WTC11 (cell line): Measurements from ENCODE around the gene SLC25A48. TPM values are rescaled to one million over a fixed set of nuclear protein-coding genes. Genes with fewer than 3 reads are reported as not detected.

Source experiments
- ATAC-seq: fragments of 200-7000 bp; cut with Tn5 transposase; 2 replicates; pipeline ENCODE4 v1.10.0; 2021; ENCODE audit warnings: mild to moderate bottlenecking, moderate library complexity
- CTCF ChIA-PET: fragments of 300-600 bp; sonication (Branson Sonifier 250); formaldehyde crosslinking; loops from one replicate; lab custom pipeline; 2021; ENCODE audit warnings: antibody characterized with exemption; lab: Charles Lee
- POLR2A ChIA-PET: fragments of 350-600 bp; sonication (Branson Sonifier 250); formaldehyde crosslinking; loops from one replicate; lab custom pipeline; 2021; ENCODE audit warnings: antibody characterized with exemption; lab: Charles Lee
- DNase-seq: peaks from one replicate; pipeline ENCODE4 v3.0.0; 2021; ENCODE audit warnings: low spot score
- H3K27ac Mint-ChIP-seq: 2 replicates; pipeline ENCODE4 v1.8.0; 2021; ENCODE audit warnings: mixed read lengths
- H3K27me3 Mint-ChIP-seq: 2 replicates; pipeline ENCODE4 v1.8.0; 2021; ENCODE audit warnings: low read depth, mild to moderate bottlenecking, moderate library complexity, mixed read lengths
- H3K36me3 Mint-ChIP-seq: 2 replicates; pipeline ENCODE4 v1.8.0; 2021; ENCODE audit warnings: mixed read lengths
- H3K4me1 Mint-ChIP-seq: 2 replicates; pipeline ENCODE4 v1.8.0; 2022; ENCODE audit warnings: mixed read lengths
- H3K4me3 Mint-ChIP-seq: 2 replicates; pipeline ENCODE4 v1.8.0; 2021; ENCODE audit warnings: mild to moderate bottlenecking, moderate library complexity, mixed read lengths
- H3K9me3 Mint-ChIP-seq: 2 replicates; pipeline ENCODE4 v1.8.0; 2021; ENCODE audit warnings: mixed read lengths
- ATF3 ChIP-seq: sonication (generic); formaldehyde crosslinking; conservative IDR thresholded peaks from 2 replicates; pipeline ENCODE4 v1.8.1; 2022; ENCODE audit warnings: mild to moderate bottlenecking, missing genetic modification reagents
- CBFB ChIP-seq: sonication (generic); formaldehyde crosslinking; IDR thresholded peaks from 2 replicates; pipeline ENCODE4 v1.8.1; 2022; ENCODE audit warnings: mild to moderate bottlenecking, low read depth, missing genetic modification reagents
- E2F5 ChIP-seq: sonication (generic); formaldehyde crosslinking; IDR thresholded peaks from 2 replicates; pipeline ENCODE4 v1.8.1; 2022; ENCODE audit warnings: mild to moderate bottlenecking, moderate library complexity, missing genetic modification reagents
- GABPB1 ChIP-seq: sonication (generic); formaldehyde crosslinking; IDR thresholded peaks from 2 replicates; pipeline ENCODE4 v1.8.1; 2023; ENCODE audit warnings: mild to moderate bottlenecking, missing genetic modification reagents
- HMGXB4 ChIP-seq: sonication (generic); formaldehyde crosslinking; IDR thresholded peaks from 2 replicates; pipeline ENCODE4 v1.8.1; 2023; ENCODE audit warnings: mild to moderate bottlenecking, moderate library complexity, missing genetic modification reagents
- JUN ChIP-seq: sonication (generic); formaldehyde crosslinking; IDR thresholded peaks from 2 replicates; pipeline ENCODE4 v1.8.0; 2023; ENCODE audit warnings: mild to moderate bottlenecking, missing genetic modification reagents
- PRRX2 ChIP-seq: fragments of 250-450 bp; sonication (Bioruptor Pico); IDR thresholded peaks from 2 replicates; pipeline ENCODE4 v1.8.0; 2021; ENCODE audit warnings: mild to moderate bottlenecking
- ZNF423 ChIP-seq: fragments of 250-450 bp; sonication (Bioruptor Pico); IDR thresholded peaks from 2 replicates; pipeline ENCODE4 v2.1.2; 2022; ENCODE audit warnings: mild to moderate bottlenecking, moderate library complexity
- total RNA-seq: library from RNA; stranded (reverse); gene quantifications from 3 replicates; pipeline ENCODE4 v1.2.3, GENCODE V29; 2021
- TF ChIP-seq, protein P1 (sequence below): sonication (generic); formaldehyde crosslinking; IDR thresholded peaks from 2 replicates; pipeline ENCODE4 v1.8.0; 2022; ENCODE audit warnings: missing genetic modification reagents
- TF ChIP-seq, protein P2 (sequence below): sonication (generic); formaldehyde crosslinking; IDR thresholded peaks from 2 replicates; pipeline ENCODE4 v1.8.0; 2022; ENCODE audit warnings: mild to moderate bottlenecking, missing genetic modification reagents
- TF ChIP-seq, protein P3 (sequence below): sonication (generic); formaldehyde crosslinking; IDR thresholded peaks from 2 replicates; pipeline ENCODE4 v1.8.1; 2023; ENCODE audit warnings: mild to moderate bottlenecking, missing genetic modification reagents, moderate library complexity
- TF ChIP-seq, protein P4 (sequence below): sonication (generic); formaldehyde crosslinking; IDR thresholded peaks from 2 replicates; pipeline ENCODE4 v1.8.1; 2022; ENCODE audit warnings: missing genetic modification reagents, borderline replicate concordance

Gene SLC25A48
- total RNA-seq, 1 experiment from 2014 or later, result 1.1 TPM

DNA sequence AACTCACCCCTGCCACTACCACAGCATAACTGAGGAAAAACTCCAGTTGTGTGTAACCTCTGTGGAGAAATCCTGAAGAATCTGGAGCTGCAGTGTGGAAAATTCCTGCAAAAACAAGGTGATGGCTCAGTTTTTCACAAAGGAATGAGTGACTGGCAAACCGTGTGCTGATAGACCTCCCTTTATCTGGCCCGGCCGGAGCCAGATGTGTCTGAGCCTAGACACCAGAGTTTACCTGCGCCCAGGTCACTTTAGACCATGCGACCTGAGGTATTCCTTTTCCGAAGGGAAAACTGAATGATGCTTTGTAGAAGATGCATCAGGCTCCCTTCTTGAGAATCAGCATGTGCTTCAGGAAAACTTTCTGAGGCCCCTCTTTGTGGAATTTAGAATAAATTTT is 16.2 kb downstream of the SLC25A48 start (continued):
- TF ChIP-seq, protein P1, sequence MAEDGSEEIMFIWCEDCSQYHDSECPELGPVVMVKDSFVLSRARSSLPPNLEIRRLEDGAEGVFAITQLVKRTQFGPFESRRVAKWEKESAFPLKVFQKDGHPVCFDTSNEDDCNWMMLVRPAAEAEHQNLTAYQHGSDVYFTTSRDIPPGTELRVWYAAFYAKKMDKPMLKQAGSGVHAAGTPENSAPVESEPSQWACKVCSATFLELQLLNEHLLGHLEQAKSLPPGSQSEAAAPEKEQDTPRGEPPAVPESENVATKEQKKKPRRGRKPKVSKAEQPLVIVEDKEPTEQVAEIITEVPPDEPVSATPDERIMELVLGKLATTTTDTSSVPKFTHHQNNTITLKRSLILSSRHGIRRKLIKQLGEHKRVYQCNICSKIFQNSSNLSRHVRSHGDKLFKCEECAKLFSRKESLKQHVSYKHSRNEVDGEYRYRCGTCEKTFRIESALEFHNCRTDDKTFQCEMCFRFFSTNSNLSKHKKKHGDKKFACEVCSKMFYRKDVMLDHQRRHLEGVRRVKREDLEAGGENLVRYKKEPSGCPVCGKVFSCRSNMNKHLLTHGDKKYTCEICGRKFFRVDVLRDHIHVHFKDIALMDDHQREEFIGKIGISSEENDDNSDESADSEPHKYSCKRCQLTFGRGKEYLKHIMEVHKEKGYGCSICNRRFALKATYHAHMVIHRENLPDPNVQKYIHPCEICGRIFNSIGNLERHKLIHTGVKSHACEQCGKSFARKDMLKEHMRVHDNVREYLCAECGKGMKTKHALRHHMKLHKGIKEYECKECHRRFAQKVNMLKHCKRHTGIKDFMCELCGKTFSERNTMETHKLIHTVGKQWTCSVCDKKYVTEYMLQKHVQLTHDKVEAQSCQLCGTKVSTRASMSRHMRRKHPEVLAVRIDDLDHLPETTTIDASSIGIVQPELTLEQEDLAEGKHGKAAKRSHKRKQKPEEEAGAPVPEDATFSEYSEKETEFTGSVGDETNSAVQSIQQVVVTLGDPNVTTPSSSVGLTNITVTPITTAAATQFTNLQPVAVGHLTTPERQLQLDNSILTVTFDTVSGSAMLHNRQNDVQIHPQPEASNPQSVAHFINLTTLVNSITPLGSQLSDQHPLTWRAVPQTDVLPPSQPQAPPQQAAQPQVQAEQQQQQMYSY (CRISPR knock-in tag), result no peak
- TF ChIP-seq, protein P2, sequence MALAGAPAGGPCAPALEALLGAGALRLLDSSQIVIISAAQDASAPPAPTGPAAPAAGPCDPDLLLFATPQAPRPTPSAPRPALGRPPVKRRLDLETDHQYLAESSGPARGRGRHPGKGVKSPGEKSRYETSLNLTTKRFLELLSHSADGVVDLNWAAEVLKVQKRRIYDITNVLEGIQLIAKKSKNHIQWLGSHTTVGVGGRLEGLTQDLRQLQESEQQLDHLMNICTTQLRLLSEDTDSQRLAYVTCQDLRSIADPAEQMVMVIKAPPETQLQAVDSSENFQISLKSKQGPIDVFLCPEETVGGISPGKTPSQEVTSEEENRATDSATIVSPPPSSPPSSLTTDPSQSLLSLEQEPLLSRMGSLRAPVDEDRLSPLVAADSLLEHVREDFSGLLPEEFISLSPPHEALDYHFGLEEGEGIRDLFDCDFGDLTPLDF, result no peak
- TF ChIP-seq E2F5 (CRISPR knock-in tag) (no peak), ATF3 (CRISPR knock-in tag) (no peak)

GRCh38 chr5:135851186-135851914 is 16.9 kb downstream of the SLC25A48 start:
- ChIA-PET POLR2A (no interaction called here), CTCF (interaction anchor here (1.0 kb wide), 1 partner anchor 16 kb away, joined by 3 read pairs; the partner anchor contains the start of gene SLC25A48)
- ATAC-seq (no peak), DNase-seq (no peak)
- H3K4me1 Mint-ChIP-seq, result no peaks in the 10 kb centered on the region
- TF ChIP-seq ZNF423 (CRISPR knock-in tag) (no peak), CBFB (no peak)
- no peaks in the 10 kb centered on the region for H3K36me3 Mint-ChIP-seq
- no peak overlapping the region for H3K4me3 Mint-ChIP-seq
- H3K27me3 Mint-ChIP-seq, result no peaks in the 10 kb centered on the region
- H3K9me3 Mint-ChIP-seq, result no peaks in the 10 kb centered on the region
- no peak overlapping the region for H3K27ac Mint-ChIP-seq

DNA sequence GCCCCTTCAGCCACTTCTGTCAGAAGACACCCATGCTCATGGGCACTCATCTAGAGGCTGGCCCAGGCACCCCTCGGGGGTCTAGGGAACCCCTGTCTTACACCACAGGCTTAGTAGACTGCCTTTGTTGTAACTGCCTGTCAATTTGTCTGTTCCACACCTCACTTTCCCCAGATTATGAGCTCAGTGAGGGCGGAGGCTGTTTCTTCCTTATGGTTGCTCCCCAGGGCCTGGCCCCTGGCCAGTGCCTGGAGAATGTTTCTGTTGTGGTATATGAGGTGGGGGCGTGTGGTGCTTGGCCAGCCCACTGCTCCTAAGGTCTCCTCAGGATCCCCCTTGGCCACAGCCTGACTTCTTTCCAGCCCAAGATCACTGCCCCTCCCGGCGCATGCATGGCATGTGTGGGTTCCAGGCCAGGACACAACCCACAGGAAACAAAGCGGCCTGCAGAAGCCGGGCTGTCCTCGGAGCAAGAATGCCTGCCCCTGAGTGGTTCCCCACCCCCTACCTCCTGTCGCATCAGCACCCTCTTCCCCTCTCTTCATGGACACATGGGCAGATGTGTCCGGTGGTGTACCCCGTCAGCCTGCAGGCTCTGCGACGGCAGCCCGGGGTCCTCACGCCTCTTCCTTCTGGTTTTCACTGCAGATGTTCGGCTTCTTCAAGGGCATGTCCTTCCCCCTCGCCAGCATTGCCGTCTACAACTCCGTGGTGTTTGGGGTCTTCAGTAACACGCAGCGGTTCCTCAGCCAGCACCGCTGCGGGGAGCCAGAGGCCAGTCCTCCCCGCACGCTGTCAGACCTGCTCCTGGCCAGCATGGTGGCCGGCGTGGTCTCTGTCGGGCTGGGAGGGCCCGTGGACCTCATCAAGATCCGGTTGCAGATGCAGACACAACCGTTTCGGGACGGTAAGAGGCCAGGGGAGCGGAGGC is 17.7 kb downstream of the SLC25A48 start:
- H3K27me3 Mint-ChIP-seq, result no peaks in the 10 kb centered on the region
- DNase-seq (no peak), ATAC-seq (no peak)
- H3K4me3 Mint-ChIP-seq, result no peak overlapping the region
- no peaks in the 10 kb centered on the region for H3K4me1 Mint-ChIP-seq
- H3K27ac Mint-ChIP-seq, result no peak overlapping the region
- ChIA-PET CTCF (interaction anchor here (1.0 kb wide), 1 partner anchor 17 kb away, joined by 3 read pairs; the partner anchor contains the start of gene SLC25A48), POLR2A (no interaction called here)
- TF ChIP-seq, protein P3, sequence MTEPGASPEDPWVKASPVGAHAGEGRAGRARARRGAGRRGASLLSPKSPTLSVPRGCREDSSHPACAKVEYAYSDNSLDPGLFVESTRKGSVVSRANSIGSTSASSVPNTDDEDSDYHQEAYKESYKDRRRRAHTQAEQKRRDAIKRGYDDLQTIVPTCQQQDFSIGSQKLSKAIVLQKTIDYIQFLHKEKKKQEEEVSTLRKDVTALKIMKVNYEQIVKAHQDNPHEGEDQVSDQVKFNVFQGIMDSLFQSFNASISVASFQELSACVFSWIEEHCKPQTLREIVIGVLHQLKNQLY (CRISPR knock-in tag), result no peak
- TF ChIP-seq GABPB1 (CRISPR knock-in tag), result no peak
- no peak for TF ChIP-seq CBFB
- no peak for TF ChIP-seq HMGXB4 (CRISPR knock-in tag)
- TF ChIP-seq JUN, result no peak
- TF ChIP-seq, protein P4, sequence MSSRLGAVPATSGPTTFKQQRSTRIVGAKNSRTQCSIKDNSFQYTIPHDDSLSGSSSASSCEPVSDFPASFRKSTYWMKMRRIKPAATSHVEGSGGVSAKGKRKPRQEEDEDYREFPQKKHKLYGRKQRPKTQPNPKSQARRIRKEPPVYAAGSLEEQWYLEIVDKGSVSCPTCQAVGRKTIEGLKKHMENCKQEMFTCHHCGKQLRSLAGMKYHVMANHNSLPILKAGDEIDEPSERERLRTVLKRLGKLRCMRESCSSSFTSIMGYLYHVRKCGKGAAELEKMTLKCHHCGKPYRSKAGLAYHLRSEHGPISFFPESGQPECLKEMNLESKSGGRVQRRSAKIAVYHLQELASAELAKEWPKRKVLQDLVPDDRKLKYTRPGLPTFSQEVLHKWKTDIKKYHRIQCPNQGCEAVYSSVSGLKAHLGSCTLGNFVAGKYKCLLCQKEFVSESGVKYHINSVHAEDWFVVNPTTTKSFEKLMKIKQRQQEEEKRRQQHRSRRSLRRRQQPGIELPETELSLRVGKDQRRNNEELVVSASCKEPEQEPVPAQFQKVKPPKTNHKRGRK (CRISPR knock-in tag), result no peak
- TF ChIP-seq PRRX2 (CRISPR knock-in tag), result no peak
- no peaks in the 10 kb centered on the region; the same call in 1 of the 2 replicates for H3K9me3 Mint-ChIP-seq
- no peaks in the 10 kb centered on the region for H3K36me3 Mint-ChIP-seq
